ENCODE data around the gene NCBP1.
"Not testable (repeated sequence)": the region's sequence is repeated elsewhere in the genome, so short reads cannot be mapped to it uniquely, and the experiment has no call there.

The NCBP1 gene

GRCh38 chr9:97632985-97633858 is at the start of gene NCBP1, which contains the start of gene TSTD2:
Gene NCBP1 (plus strand): TSS chr9:97633821. CDS start chr9:97633882, 61 bp downstream.
Gene TSTD2 (minus strand): TSS chr9:97633368. CDS start chr9:97627562, 5,806 bp downstream.
- peak; percentile 94 to 97 for DNase-seq

GRCh38 chr9:97584778-97585177 is 48.8 kb upstream of the NCBP1 start:
- DNase-seq = not testable (repeated sequence)

GRCh38 chr9:97586909-97587308 is 46.7 kb upstream of the NCBP1 start:
- not testable (repeated sequence) for DNase-seq

- no peak for DNase-seq
Measured at GRCh38 chr9:97591535-97591934, 42.1 kb upstream of the NCBP1 start.

- DNase-seq = no peak
Measured at GRCh38 chr9:97592126-97592525, 41.5 kb upstream of the NCBP1 start.

- DNase-seq = peak; percentile 69 to 78
Measured at GRCh38 chr9:97593960-97594359, 39.7 kb upstream of the NCBP1 start.

GRCh38 chr9:97594381-97594921 is 39.2 kb upstream of the NCBP1 start:
- DNase-seq = peak; percentile 69 to 78

- DNase-seq = no peak
Measured at GRCh38 chr9:97596906-97597305, 36.7 kb upstream of the NCBP1 start.

GRCh38 chr9:97598461-97599288 is 34.9 kb upstream of the NCBP1 start:
- DNase-seq = peak; percentile 57 to 80

- no peak for DNase-seq
Measured at GRCh38 chr9:97599314-97599846, 34.2 kb upstream of the NCBP1 start.

- no peak for DNase-seq
Measured at GRCh38 chr9:97600531-97601227, 32.9 kb upstream of the NCBP1 start.

GRCh38 chr9:97601228-97601898 is 32.3 kb upstream of the NCBP1 start:
- DNase-seq = no peak

GRCh38 chr9:97602430-97602829 is 31.2 kb upstream of the NCBP1 start:
- no peak for DNase-seq

- DNase-seq = no peak
Measured at GRCh38 chr9:97604901-97605645, 28.5 kb upstream of the NCBP1 start.

GRCh38 chr9:97615439-97616072 is 18.1 kb upstream of the NCBP1 start:
- DNase-seq = peak in 1 of 2 experiments; percentile 40

- DNase-seq = no peak
Measured at GRCh38 chr9:97617939-97618416, 15.6 kb upstream of the NCBP1 start.

GRCh38 chr9:97620063-97620462 is 13.6 kb upstream of the NCBP1 start:
- DNase-seq = not testable (repeated sequence)

- DNase-seq = not testable (repeated sequence)
Measured at GRCh38 chr9:97622483-97622882, 11.1 kb upstream of the NCBP1 start.

- no peak for DNase-seq
Measured at GRCh38 chr9:97623946-97624345, 9.7 kb upstream of the NCBP1 start.

- no peak for DNase-seq
Measured at GRCh38 chr9:97625620-97626019, 8.0 kb upstream of the NCBP1 start.

Data from NCI-H526 (cell line).